Stimulated activated CD8-positive, alpha-beta memory T cell treated with anti-CD3 and anti-CD28 coated beads, Interleukin-15, amount 100 ng/mL, for 24 hours (primary cell): ENCODE measurements around the gene SMAD6.

Experiments used
- DNase-seq: peaks from one replicate; pipeline ENCODE4 v3.0.0-alpha.2; 2020; ENCODE audit warnings: low read depth

The SMAD6 gene

DNA sequence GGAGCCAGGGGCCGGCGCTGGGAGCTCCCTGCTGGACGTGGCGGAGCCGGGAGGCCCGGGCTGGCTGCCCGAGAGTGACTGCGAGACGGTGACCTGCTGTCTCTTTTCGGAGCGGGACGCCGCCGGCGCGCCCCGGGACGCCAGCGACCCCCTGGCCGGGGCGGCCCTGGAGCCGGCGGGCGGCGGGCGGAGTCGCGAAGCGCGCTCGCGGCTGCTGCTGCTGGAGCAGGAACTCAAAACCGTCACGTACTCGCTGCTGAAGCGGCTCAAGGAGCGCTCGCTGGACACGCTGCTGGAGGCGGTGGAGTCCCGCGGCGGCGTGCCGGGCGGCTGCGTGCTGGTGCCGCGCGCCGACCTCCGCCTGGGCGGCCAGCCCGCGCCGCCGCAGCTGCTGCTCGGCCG is 1.5 kb downstream of the SMAD6 start:
- no peak for DNase-seq

DNA sequence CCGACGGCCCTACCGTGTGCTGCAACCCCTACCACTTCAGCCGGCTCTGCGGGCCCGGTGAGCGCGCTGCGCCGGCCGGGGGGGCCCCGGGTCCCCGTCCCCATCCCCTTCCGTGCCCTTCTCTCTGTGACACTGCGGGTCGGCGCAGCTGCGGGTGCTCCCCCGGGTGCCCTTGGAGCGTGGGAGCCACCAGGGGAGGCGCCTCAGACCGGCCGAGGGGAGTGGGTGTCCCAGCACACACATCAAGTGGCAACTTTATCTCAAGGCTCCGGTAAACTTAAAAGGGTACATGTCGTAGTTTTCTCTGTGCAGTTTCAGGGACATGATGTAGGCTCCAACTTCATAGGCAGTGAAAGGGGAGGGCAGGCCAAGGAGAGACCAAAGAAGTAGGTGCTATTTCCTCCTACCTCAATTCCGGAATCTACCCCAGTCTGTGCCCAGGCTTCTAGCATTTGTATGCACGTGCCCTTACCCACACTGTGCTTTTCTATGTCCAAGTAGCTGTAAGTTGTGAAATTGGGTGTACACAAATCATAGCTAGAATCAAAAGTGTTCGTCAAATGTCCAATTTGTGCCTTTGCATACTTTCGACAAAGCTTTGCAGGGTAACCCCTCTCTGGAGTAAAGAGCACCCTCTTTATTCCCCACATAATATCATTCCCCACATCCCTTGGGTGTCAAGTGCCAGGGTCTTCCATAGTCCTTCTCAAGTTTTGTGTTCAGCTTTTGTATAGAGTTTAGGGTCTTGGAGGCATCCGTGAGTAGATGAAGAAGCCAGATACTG is 2.2 kb downstream of the SMAD6 start:
- no peak for DNase-seq

DNA sequence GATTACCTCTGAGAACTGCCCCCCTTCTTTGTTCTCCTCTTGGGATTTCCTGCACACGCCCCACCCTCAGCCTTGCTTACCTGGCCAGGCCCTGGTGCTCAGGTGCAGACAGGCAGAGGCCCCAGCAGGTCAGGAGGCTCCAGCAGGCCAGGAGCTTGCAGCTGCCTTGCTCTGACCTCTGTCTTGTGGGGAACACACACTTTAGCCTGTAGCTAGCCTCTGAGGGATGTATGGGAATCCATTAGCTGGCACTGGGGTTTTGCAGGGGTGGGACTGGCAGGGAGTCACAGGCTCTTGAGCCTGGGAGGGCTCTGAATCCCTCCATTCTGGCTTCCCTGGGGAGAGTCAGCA is 2.7 kb downstream of the SMAD6 start:
- no peak for DNase-seq

DNA sequence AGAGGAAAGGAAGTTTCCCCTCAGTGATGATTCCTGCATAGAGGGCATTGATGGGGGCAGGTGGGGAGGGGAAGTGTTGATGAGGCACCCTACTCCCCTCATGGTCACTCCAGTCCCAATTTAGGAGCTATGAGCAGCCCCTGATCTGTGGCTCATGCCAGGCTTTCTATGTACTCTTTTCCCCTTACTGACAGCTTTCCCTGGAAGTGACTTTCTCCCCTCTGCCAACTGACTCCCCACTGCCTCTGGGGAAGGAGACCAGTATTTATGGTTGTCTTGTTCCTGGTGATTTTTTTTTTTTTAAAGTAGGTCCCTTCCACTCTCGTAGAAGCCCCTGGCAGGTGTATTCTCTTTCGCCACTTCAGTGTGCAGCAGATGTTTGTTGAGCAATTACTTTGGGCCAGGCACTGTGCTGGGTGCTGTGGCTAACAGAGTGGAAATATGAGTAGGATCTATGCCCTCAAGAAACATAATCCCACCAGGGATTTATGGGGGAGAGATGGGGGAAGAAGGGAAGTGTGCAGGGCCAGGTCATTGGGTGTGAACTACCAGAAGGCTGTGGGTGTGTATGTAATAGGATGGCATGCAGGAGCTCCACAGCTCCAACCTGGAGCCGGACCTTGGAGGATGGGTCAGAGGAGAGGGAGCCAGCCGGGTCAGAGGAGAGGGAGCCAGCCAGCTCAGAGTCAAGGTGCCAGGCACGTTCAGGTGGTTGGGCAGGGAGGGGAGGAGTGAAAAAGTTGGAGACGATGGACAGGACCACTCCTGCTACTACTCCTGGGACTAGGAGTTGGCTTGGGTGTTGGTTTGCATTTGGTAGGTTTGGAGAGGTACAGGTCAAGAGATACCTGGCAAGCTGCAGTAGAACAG is 3.5 kb downstream of the SMAD6 start:
- no peak for DNase-seq

DNA sequence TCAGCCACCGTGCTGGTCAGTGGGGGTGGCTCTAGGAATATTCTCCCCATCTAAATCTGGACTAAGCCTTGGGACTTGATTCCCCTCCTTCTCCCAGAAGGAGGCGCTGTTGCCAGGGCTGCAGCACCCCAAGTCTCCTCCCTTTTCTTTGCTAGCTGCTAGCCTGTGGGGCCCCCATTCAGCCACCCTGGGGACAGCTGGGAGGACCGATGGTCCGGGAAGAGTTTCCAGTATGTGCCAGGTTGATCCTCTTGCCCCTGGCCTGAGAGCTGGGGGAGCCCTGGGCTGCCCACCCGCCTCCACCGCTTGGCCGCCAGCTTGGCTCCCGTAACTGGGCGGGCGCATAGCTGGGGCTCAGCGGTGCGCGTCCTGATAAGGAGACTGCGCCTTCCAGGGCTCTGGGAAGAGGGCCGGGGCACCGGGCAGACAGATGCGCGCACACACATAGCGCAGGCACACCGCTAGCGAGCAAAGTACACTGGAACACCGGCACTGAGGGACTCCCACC is 4.2 kb downstream of the SMAD6 start:
- no peak for DNase-seq

DNA sequence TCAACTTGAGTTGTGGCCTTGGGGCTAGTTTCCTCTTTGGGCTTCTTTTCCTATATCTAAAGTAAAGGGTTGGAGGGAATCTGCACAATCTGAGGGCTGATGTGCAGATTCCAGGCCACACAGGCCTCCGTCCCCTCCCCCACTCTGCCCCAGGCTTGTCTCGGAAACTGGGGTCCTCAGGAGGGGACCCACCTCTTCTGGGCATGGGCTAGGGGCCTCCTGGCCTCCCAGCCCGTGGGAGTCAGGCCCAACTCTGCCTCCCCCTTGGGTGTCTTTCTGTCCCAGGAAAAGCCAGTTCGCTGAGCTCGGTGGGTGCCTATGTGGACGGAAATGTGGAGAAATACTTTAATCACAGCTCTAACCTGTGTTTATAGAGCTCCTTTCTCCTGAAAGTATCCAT is 4.8 kb downstream of the SMAD6 start:
- no peak for DNase-seq

DNA sequence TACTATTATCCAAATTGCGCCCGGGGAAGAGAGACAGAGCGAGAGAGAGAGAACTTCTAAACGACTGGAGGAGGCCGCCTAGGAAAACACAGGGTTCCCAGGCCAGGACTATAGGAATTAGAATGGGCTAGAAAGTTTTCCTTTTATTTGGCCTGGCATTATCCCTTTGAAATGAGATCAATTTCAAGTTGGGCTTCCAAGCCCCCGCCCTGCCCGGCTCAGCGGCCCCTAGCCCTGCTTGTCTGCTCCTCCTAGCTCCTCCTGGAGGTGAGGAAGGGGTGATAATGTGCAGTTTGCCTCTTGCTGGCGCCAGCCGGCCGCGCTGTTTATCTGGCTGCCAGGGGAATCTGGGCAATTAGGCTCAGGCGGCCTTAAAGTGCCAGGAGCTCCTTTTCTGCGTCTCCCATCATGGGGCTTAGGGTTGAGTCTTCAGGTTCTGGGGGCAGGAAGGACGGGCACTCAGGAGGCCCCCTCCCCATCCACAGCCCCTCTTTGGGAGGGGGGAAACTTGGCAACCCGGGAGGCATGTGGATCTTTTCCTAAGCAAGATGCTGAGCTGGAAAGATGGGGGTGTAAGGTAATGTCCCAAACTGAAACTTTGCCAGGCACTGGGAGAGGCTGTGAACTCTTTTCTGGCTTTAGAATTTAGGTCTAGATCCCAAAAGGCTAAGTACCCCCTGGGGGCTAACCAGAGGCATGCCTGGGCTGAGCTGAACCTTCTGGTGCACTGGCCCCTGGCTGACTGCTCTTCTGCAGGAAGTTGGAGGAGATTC is 5.5 kb downstream of the SMAD6 start:
- DNase-seq = no peak

DNA sequence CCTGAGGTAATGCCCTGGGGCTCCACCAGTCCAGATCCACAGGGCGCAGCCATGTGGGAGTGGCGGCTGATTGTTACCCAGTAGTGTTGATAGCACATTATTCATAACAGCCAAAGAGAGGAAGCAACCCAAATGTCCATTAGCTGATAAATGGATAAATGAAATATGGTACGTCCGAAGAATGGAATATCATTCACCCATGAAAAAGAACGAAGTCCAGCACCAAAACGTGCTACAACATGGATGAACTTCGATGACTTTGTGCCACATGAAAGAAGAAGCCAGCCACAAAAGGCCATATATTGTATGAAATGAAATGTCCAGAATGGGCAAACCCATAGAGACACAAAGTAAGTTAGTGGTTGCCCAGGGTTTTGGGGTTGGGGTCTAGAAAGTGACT is 6.4 kb downstream of the SMAD6 start:
- no peak for DNase-seq

DNA sequence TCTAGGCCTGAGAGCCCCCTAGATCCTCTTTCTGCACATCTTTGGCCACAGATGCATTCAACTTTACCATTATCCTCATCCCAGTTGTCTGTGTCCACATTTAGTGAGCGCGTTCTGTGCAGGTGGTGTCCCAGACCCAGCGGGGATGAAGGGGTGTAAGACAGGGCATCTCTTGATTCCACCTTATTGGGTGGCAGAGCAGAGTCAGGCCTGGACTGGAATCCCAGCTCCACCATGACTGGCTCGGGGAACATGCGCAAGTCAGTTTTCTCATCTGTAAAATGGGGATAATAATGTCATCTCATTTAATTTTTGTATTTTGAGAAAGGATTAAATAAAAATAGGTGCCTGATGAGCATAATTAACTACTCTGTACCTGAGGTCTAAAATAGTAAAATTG is 7.8 kb downstream of the SMAD6 start:
- no peak for DNase-seq

DNA sequence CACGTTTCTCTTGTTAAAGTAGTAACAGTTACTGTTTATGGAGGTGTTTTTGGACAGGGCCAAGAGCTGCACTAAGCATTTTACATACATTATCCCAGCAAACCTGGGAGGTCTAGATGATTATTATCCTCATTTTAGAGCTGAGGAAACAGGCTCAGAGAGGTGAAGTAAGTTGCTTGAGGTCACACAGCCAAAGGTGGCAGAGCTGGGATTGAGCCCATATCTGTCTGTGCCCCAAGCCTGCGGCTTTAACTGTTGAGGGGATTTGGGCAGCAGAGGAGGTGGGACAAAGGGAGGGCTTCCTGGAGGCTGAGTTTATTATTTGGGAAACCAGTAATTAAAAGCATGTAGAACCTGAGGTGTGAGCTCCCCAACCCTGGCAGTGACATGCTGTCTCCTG is 9.2 kb downstream of the SMAD6 start:
- no peak for DNase-seq

DNA sequence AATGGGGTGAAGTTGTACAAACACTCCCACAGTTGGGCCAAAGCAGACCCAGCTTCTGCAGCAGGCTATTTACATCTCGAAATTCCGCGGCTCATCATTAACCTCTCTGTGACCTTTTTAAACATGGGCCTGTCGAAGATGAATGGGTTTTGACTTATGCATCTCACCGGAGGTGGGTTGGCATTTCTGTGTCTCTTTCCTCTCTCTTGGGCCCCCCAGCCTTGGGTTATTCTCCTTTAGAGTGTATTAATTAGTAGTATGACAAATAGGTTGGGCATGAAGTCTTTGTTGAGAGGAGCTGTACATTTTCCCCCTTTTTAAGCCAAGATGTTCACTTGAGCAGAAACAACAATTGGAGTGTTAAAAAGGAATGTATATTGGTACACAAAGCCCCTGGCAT is 9.8 kb downstream of the SMAD6 start:
- DNase-seq = no peak

DNA sequence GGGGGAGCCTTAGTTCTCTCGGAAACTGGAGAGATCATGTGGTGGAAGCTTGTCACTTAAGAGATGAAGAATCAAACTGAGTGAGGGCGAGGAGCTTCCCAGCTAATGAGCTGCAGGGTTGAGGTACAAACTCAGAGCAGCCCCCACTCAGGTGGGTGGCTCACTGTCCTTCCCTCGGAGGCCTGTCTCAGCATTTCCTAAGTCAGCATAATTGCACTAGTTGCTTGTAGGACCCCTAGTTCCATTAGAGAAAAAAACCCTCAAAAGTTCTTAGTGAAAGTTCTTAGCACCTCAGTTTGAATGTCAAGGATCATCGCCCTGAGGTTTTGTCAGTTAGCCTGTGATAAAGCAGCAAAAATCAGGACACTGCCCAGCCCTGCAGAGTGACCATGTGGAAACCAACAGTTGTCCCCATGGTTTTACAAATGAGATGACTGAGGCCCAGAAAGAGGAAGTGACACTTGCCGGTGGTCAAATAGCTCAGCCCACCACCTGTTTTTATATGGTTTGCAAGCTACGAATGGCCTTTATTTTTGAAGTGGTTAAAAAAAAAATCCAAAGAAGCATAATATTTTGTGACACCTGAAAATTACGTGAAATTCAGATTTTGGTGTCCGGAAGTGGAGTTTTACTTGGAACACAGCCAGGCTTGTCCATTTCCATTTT is 11.9 kb downstream of the SMAD6 start:
- DNase-seq = no peak

DNA sequence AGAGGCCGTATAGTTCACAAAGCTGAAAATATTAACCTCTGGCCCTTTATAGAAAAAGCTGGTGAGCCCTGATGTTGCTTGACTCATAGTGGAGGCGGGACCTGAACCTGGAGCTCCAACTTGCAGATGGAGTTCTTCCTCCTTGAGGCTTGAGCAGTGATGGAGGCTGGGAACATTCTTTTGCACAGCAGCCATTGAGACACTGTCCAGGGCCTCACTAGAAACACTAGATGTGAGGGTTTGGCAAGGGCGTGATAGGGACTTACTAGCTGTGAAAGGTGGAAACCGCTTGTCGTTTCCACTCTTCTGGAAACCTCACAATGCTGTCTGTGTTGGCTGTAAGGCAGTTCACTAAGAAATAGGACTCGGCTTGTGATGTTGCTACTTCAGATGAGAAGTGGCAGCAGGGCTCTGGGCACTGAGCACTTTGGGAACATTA is 12.5 kb downstream of the SMAD6 start:
- DNase-seq = no peak

DNA sequence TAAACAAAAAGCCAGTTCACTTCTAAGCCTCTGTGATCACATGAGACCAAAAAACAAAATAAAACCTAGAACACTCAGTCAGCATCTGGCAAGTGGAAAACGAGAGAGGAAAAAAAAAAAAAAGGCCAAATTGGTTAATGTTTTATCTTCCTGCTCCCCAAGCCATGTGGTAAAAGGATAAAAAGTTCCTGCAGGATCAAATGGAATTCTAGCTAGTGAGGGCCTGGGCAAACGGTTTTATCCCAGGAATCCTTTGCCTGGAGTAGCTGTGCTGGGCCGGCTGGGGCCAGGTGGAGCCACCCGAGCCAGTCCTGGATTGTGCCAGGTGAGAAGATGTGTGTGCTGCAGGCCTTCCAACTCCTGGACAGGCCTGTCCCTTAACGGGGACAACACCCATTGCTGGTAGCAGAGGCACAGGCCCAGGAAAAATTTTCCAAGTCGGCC is 13.2 kb downstream of the SMAD6 start:
- no peak for DNase-seq

DNA sequence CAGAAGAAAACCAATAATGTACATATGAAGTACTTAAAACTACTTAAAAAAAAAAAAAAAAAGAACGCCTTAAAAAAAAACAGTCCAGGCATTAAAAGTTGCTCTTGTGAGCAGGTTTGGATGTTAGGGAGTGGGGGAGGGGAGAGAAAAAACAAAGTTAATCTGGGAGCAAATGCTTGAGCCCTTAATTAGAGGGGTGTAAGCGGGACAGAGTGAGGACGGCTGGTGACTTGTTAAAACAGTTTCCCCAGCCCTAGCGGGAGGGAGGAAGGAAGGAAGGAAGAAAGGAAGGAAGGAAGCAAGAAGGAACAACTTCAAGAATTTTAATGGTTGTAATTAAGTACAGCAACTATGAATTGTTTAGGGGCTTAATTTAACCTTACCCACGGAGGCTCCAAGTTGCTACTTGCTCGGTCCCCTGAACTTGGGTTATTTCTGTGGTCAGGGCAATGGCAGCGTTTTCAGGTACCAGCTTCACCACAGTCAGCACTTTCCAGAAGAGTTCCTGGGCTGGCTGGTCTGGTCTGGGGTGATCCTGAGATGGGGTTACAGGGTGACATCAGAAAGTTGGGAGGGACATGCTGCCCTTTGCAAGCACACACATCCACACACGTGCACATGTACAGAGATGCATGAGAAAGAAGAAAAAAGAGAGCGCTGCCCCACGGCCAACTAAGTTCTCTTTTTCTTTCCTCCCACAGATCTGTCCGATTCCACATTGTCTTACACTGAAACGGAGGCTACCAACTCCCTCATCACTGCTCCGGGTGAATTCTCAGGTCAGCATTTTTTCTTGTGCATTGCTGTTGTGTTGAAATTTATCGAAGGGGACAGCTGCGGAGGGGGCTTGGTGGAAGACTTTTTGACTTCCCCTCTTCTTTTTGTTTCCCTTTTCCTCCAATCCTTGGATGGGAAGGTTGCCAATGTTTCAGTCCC is 14.0 kb downstream of the SMAD6 start:
- DNase-seq = no peak

DNA sequence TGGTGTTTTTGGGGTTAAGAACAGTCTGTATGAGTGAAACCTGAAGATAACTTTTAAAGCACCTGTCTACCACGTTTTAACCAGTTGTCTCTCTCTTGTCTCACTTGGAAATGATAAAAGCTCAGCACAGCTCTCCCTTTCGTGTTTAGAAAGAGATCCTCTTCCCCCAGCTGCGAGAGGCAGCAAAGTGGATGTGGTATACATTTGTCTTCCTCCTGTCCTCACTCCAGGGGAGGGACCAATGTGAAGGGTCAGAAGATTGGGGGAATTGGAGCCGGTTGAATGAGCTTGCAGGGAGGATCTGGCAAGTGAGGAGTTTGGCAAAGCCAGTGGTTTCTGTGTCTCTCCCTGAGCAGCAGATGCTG is 14.6 kb downstream of the SMAD6 start:
- DNase-seq = no peak

DNA sequence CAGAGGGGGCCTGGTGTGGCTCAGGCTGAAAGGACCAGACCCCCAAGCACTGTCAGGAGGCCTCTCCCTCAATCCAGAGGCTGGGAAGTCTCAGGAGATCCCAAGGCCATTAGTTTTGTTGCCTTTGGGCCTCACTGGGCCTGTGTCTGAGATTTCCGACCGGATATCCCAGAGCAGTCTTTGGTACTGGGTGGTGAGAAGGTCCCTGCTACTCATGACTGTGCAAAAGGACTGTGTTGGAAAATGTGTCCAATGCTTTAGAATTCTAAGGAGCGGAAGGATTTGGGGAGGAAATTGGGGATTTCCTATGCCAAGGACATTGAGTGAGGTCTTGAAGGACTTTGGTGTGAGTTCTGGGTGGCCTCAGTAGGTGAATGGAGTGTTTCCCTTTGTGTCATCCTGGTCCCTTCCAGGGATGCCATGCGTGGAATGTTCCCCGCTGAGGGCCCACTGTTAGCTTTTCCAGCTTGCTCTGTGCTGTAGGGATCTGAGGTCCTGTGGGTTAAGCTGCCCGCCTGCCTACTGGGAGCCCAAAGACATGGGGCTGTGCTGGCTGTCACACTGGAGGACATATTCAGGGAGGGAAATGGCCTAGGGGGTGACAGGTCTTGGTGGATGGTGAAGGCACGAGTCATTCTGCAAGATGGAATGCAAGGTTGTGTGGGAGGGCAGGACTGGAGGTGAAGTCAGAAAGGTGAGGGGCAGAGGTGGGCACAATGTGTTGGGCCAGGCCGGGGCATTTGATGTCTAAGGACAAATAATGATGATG is 16.4 kb downstream of the SMAD6 start:
- DNase-seq = no peak

DNA sequence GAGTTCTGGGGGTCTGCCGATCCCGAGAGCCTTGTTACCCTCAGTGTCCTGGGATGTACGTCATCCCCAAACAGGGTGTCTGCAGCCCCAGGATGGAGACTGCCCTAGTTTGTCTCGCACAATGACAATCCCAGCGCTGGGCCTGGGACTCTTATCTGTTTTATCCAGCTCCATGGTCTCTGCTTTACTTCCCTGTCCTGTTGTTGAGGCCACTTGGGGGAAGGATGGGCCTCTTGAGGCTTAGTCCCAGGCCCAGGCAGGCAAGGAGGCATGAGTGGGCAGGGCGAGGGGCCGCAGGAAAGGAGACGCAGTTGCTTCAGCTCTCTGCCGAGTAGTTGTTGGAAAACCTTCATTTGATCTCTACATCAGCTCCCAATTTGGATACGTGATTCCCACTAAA is 17.4 kb downstream of the SMAD6 start:
- DNase-seq = no peak

DNA sequence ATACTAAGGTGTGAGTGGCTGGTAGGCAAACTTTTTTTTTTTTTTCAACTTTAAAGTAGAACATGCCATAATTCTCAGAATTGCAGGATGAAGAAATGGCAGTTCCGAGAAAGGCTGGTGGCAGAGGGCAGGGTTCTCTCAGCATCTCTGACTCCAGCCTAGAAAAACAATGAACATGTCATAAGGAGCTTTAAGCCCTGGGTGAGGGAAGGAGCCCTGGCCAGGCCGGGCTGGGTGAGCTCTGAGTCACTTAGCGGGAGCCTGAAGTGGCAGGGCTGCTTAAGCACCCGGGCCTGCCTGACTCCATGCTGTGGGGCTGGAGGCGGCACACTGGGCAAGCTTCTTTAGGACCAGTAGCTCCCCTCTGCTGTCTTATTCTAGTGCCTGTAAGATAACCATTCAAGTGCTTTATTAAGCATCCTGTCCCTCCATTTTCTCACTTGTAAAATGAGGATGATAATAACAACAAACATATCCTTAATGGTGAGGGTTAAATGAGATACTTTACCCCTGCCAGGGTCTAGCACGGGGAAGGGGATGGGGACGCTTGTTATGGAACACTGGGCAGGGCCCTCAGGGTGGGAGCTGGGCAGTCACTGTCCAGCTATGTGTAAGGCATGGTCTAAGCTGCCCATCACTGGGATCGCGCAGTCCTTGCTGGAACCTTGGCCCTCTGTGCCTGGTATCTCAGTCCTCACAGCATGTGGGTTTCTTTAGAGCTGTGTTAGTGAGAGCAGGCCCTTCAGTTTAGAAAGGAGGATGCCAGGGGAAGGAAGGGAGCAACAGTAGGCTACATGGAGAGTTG is 18.4 kb downstream of the SMAD6 start:
- DNase-seq = no peak
